ENCODE measurements around the gene BTBD17. TPM values are rescaled to one million over a fixed set of nuclear protein-coding genes. Genes with fewer than 3 reads are reported as not detected.

Gene BTBD17
- total RNA-seq, 1 donor from 2014 or later: not detected

DNA sequence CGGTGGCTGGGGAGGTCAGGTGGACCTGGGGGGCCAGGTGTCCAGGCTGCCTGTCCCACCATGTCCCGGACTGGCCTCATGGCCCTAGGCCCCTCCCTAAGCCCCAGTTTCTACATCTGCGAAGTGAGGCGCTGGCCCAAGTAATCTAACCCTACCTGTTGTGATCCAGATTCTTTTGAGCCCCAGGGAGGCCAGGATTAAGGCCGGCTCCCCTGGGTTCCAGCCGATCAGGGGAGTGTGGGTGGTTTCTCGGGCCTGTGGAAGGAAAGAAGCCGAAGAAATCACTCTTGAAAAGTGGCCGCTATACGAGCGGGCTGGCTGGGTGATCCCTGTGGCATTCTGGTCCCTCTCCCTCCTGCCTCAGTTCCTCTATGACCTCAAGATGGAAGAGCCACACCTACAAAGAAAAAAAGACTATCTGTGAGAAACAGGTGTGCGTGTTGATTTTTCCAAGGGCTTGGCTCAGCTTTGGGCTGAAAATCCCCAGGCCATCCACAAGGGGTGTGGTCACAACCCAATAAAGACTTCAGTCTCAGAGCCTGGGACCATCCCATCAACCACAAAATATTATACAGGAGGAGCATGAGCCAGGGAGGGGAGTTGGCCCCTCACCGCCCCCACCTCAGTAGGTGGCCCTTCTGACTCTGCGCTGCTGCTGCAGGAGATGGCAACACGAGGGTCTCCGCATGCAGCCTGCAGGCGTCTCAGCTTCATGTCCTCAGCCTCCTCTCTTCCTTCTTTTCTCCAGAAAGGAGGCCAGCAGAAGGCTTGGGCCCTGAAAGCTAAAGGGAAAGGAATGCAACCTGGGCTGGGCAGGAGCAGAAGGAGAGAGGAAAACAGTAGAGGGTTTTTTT is 25.9 kb upstream of the BTBD17 start:
- DNase-seq (ENCODE audit: low spot score): no peak

DNA sequence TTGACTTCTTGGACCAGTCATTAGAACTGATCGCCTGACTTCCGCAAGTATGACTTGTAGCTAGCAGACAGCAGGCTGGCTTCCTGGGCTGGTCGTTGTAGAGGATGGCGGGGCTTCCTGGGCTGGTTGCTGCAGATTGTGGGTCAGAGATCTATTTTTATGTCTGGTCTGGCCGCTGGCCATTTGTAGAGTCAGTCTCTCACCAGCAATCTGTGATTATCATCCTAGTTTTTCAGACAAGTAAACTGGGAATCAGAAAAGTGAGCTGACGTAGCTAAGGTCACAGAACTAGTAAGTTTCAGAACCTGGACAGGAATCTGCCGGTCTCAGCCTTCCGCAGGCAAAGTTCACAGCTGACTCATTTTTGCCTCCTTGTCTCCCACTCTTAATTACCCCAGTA is 24.7 kb upstream of the BTBD17 start:
- peak; percentile 34 for DNase-seq (ENCODE audit: low spot score)

GRCh38 chr17:74385201-74385600 is 23.5 kb upstream of the BTBD17 start:
- DNase-seq (ENCODE audit: low spot score): no peak

- no peak for DNase-seq (ENCODE audit: low spot score)
These were observed 21.5 kb upstream of the BTBD17 start for GRCh38 chr17:74383141-74383540.

DNA sequence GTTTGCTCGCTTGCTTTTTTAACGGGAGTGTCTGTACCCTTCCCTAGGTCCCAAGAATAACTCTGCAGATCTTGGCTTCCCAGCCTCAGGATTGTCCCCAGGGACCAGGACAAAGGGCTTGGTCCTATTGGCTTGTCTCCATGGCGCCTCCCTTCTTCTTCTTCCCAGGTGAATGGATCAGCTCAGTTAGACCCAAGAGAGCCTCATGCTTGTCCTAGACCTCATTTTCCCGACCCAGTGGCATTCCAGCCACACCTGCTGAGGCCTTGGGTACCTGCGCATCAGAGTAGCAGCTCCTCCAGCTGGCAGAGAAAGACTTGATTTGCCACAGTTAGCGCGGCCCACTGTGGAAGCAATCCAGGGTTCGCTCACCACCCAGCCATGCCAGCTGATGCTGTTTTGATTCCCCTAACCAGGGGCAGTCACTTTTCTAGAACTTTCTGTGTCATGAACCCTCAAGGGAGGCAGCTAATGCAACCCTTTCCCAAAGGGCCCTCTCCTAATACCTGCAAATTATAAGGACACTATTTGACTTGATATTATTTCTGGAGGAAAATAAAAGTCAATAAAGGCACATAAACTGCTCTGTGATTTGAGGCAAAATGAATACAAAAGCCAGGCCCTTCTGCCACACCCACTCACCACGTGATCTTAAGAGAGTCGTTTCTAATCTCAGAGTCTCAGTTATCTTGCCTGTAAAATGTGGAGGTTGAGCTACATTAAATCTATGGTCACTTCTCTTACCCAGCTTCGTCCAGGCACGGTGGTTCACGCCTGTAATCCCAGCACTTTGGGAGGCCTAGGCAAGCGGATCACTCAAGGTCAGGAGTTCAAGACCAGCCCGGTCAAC is 19.5 kb upstream of the BTBD17 start:
- DNase-seq (ENCODE audit: low spot score): no peak

DNA sequence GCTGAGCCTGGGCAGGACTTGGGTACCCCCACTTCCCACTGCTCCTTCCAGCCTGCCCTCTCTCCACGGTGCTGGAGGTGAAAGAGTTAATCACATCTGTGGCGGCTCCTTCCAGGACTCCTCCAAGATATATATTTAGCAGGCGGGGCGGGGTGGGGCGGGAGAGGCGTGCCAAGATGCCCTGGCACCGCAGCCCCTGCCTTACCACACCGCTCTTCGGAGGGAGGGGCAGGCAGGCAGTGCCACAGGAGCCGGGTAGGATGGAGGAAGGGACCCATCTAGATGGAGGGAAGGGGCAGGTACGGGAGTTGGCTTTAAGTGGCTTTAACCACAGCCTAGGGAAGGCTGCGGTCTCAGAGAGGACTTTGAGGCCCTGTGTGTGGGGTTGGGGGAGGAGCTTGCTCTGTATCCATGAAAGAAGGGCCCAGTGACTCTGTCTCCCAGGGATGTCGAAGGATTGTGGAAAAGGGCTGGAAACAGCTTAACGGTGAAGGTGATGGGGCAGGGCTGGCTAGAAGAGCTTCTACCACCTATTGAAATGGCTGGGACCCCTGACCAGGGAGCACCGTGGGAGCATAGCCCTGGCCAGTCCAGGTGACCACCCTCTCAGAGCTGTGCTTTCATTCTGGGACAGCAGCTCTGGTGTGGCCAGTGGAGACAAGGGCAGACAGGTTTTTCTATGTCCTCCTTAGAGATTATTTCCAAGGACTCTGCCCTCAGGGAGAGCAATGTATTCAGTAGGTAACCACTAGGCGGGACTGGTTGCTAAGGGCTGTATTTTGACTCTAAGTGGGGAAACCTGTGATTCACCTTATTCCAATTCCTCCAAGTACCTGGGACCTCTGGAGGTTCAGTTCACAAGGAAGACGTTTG is 18.7 kb upstream of the BTBD17 start:
- peak; percentile 36 for DNase-seq (ENCODE audit: low spot score)

DNA sequence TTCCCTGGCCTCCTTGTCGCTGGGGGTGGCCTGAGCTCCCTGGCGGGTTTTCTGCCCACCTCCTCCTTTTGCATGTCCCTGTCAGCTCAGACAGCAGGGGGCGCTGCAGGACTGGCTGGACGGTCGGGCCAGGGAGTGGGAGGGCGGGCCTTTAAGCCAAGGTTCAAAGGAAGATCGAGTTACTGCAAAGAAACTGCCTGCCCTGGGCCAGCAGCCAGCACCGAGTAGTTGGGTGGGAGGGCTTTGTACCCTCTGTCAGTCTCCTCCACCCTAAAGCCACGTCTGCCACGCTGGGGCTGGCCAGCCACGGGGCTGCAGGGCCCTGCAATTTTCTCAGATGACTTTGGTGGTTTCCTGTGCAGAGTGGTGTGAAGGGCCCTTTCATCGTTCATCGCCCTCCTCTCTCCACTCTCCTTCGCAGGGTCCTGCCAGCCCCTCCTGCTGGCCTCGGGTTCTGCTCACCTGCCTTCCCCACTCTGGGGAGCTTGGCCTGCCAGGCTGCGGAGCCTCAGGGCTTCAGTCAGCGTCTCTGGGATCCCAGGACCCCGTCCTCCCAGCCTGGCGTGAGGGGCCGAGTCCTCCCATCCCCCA is 17.9 kb upstream of the BTBD17 start:
- peak; percentile 92 for DNase-seq (ENCODE audit: low spot score)

GRCh38 chr17:74374858-74375257 is 13.2 kb upstream of the BTBD17 start:
- no peak for DNase-seq (ENCODE audit: low spot score)

DNA sequence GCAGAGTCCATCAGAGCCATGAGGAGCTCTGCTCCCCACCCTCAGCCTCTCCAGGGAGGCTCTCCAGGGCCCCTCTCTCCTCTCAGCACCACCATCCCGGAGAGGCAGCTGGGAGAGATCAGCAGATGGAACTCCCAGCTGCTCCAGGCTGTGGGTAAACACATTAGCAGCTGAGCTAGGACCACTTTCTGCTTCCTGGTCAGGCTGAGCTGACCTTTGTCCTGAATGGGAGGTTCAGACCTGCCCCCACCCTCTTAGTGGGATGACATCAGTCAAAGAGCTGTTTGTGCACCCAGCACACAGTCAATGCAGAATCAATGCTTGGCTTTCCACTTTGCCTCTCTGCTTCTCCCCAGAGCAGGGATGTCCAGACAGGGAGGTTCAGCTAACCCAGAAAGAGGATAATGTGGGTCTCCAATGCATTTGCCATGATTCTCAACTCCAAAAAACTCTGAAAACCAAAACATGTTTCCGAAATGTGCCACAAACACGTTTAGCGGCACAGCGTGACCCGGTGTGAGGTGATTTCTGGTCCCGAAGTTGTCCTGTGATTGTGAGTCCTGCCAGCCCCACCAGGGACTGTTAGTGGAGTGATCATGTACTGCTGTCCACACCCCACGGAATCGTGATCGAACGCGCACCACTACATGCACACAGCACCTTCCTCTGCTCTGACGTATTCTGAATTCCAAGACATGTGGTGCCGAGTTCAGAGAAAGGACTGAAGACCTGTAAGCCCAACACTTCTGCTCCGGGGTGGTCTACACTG is 12.4 kb upstream of the BTBD17 start:
- peak; percentile 82 for DNase-seq (ENCODE audit: low spot score)

GRCh38 chr17:74372426-74372825 is 10.8 kb upstream of the BTBD17 start:
- no peak for DNase-seq (ENCODE audit: low spot score)

DNA sequence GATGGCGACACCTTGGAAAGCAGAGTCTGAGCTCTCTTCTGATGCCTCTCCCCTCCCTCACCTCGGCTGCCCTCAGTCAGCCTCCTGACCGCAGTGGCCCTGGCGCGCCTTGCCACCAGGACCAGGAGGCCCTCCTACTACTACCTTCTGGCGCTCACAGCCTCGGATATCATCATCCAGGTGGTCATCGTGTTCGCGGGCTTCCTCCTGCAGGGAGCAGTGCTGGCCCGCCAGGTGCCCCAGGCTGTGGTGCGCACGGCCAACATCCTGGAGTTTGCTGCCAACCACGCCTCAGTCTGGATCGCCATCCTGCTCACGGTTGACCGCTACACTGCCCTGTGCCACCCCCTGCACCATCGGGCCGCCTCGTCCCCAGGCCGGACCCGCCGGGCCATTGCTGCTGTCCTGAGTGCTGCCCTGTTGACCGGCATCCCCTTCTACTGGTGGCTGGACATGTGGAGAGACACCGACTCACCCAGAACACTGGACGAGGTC is 10.0 kb upstream of the BTBD17 start:
- DNase-seq (ENCODE audit: low spot score): no peak

GRCh38 chr17:74369665-74370490 is 8.2 kb upstream of the BTBD17 start:
- DNase-seq (ENCODE audit: low spot score): no peak

DNA sequence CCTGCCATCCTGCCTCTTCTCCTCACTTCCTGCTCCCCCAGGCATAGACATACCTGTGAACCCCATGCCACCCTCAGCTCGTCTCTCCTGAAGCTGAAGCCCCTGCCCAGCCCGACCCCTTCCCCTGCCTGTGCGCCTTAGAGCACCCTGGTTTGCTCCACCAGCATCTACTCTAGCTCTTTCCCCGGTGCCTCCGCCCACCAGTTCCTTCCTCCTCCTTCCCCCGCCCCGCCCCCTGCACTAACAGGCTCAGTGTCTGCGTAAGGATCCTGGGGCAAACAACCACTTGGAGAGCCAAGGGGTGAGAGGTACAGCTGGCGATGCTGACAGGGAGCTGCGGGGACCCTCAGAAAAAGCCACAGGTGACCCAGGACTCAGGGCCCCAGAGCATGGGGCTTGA is 7.6 kb upstream of the BTBD17 start:
- no peak for DNase-seq (ENCODE audit: low spot score)

DNA sequence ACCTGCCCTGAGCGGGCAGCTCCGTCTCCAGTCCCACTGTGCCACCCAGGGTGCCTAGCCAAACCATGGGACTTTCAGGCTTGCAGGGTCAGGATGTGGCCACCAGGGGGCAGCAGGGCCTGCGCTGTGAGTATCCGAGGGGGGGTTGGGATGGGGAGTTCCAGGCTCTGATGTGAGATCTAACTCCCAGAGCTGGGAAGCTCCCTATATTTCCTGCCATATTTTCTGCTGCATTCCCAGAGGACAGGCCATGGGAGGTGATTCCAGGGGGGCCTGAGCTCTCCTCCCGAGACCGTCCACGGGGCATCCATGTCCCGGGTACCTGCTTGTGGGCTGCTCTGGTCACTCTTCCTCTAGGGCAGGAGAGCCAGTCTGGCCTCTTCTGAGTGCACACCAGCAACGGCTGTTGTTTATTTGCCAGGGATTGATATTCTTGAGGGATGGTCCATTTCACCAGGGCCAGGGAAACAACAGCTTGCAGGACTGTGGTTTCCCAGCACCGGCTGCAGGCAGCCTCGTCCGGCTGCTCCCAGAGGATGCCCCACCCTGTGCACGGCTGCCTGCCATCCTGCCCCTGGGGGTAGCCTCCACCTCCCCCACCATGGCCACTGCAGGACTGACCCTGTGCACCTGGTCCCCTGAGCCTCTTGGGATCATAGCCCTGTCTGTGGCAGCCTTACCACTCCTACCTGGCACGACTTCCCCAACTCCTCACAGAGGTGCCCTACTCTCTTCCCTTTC is 6.8 kb upstream of the BTBD17 start:
- DNase-seq (ENCODE audit: low spot score): peak; percentile 76

DNA sequence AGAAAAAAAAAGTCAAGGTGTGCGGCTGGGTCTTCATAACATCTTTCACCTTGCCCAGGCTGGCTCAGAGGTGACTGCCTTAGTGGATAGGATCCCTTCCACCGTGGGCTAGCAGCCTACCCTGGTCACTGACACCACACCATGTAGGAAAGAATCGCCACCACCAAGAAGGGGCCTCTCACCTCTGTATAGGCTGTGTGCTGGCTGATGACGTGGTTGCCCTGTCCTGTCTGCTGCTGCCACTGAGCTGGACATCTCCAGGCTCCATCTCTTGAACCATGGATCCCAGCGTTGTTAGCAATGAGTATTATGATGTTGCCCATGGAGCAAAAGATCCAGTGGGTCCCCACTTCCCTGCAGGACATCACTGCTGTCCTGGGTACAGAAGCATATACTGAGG is 5.5 kb upstream of the BTBD17 start, which contains the start of gene GPR142:
TSS of gene GPR142 (plus strand) at position 301 of the 400 bp plus-strand sequence. CDS start 2,035 bp downstream, outside the sequence.
- no peak for DNase-seq (ENCODE audit: low spot score)

DNA sequence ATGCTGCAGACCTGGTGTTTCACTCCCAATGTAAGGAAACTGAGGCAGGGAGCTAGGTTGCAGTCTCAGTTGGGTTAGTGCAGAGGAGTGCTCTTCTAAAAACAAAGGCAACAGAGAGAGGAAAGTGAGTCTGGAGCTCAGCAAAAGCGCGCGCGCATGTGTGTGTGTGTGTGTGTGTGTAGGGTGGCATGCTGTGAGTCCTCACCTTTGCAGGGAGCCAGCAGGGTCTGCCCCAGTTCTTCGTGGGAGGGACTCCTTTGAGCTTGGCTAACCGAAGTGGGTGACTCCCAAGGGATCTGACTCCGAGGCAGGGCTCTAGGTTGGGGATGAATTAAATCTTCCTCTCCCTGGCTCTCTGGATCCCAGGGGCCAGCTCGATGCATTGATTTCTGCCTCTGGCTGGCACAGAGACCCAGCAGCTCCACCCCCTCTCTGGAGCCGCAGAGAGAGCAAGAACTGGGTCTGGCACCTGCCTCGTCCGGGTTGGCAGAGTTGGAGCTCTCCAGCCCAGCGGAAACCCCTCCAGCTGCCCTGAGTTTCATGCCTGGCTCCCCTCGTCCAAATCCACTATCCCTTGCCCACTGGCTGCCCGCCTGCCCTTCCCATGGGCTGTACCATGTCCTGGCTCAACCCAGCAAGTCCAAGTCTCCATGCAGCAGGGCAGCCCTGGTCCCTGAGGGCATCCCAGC is 1.3 kb upstream of the BTBD17 start:
- no peak for DNase-seq (ENCODE audit: low spot score)

DNA sequence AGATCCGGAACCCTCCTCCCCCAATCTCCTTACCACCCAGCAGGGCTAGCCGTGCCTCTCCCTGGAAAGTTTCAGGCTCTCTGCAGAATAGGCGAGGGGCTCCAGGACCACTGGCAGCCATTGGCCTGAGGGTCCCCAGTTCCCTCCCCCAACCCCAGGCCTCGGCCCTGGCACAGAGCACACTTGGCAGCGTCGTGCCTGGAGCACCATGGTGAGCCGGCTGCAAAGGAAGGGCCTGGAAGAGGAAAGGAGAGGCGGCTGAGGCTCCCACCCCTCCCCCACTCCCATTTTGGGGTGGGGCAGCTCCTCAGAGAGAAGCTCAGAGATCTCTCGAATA is 369 bp upstream of the BTBD17 start:
- DNase-seq (ENCODE audit: low spot score): no peak

GRCh38 chr17:74360899-74361229 is 804 bp downstream of the BTBD17 start:
- DNase-seq (ENCODE audit: low spot score): no peak
